ENCODE measurements around the gene TOLLIP.

Gene TOLLIP

DNA sequence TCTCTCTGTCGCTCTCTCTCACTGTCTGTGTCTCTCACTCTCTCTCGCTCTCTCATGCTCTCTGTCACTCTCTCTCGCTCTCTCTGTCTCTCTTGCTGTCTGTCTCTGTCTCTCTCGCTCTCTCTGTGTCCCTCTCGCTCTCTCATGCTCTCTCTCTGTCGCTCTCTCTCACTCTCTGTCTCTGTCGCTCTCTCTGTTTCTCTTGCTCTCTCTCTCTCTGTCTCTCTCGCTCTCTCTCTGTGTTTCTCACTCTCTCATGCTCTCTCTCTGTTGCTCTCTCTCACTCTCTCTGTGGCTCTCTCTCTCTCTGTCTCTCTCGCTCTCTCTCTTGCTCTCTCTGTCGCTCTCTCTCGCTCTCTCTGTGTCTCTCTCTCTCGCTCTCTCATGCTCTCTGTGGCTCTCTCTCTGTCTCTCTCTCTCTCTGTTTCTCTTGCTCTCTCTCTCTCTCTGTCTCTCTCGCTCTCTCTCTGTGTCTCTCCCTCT is 47.1 kb upstream of the TOLLIP start:
- H3F3A ChIP-seq (ENCODE audit: insufficient read depth, low read length) = no peaks in the 10 kb centered on the region
- H3K27ac ChIP-seq (ENCODE audit: low read depth, low read length, poor library complexity, severe bottlenecking) = no peak overlapping the region

GRCh38 chr11:1356007-1356435 is 46.6 kb upstream of the TOLLIP start:
- Histone ChIP-seq H3K27ac (ENCODE audit: low read depth, low read length, poor library complexity, severe bottlenecking) (no peak overlapping the region), H3K9ac (ENCODE audit: low read length) (no peak overlapping the region), H4K20me1 (ENCODE audit: insufficient read depth, low read length) (no peaks in the 10 kb centered on the region), H3K36me3 (ENCODE audit: insufficient read depth, low read length) (no peaks in the 10 kb centered on the region), H3K9me2 (ENCODE audit: low read depth, low read length) (no peaks in the 10 kb centered on the region), H3K9me3 (ENCODE audit: low read length) (no peaks in the 10 kb centered on the region), H2AFZ (ENCODE audit: low read length) (no peak overlapping the region), H3F3A (ENCODE audit: insufficient read depth, low read length) (no peaks in the 10 kb centered on the region), H3K4me2 (ENCODE audit: low read length) (no peak overlapping the region), H3K4me1 (ENCODE audit: insufficient read depth, low read length, severe bottlenecking) (no peaks in the 10 kb centered on the region), H3K79me2 (ENCODE audit: insufficient read depth, low read length) (no peaks in the 10 kb centered on the region), H3K4me3 (ENCODE audit: low read depth, low read length, poor library complexity, severe bottlenecking) (no peak overlapping the region), H3K27me3 (ENCODE audit: insufficient read depth, low read length) (peaks cover 5% of the 10 kb centered on the region; the same call in 1 of the 2 replicates)
- TF ChIP-seq EZH2 (IDR thresholded peaks at IDR 0.05; ENCODE audit: borderline replicate concordance, low read length) = no peak
- TF ChIP-seq, protein P1, sequence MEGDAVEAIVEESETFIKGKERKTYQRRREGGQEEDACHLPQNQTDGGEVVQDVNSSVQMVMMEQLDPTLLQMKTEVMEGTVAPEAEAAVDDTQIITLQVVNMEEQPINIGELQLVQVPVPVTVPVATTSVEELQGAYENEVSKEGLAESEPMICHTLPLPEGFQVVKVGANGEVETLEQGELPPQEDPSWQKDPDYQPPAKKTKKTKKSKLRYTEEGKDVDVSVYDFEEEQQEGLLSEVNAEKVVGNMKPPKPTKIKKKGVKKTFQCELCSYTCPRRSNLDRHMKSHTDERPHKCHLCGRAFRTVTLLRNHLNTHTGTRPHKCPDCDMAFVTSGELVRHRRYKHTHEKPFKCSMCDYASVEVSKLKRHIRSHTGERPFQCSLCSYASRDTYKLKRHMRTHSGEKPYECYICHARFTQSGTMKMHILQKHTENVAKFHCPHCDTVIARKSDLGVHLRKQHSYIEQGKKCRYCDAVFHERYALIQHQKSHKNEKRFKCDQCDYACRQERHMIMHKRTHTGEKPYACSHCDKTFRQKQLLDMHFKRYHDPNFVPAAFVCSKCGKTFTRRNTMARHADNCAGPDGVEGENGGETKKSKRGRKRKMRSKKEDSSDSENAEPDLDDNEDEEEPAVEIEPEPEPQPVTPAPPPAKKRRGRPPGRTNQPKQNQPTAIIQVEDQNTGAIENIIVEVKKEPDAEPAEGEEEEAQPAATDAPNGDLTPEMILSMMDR (IDR thresholded peaks at IDR 0.05; ENCODE audit: low read length) = no peak

More for the DNA sequence above, 47.1 kb upstream of the TOLLIP start:
- Histone ChIP-seq H3K36me3 (ENCODE audit: insufficient read depth, low read length) (no peaks in the 10 kb centered on the region), H3K9me3 (ENCODE audit: low read length) (no peaks in the 10 kb centered on the region), H3K79me2 (ENCODE audit: insufficient read depth, low read length) (no peaks in the 10 kb centered on the region), H3K4me2 (ENCODE audit: low read length) (no peak overlapping the region), H2AFZ (ENCODE audit: low read length) (no peak overlapping the region), H3K9me2 (ENCODE audit: low read depth, low read length) (no peaks in the 10 kb centered on the region), H4K20me1 (ENCODE audit: insufficient read depth, low read length) (no peaks in the 10 kb centered on the region), H3K4me3 (ENCODE audit: low read depth, low read length, poor library complexity, severe bottlenecking) (no peak overlapping the region), H3K4me1 (ENCODE audit: insufficient read depth, low read length, severe bottlenecking) (no peaks in the 10 kb centered on the region), H3K9ac (ENCODE audit: low read length) (no peak overlapping the region), H3K27me3 (ENCODE audit: insufficient read depth, low read length) (peaks cover 5% of the 10 kb centered on the region; the same call in 1 of the 2 replicates)
- no peak for TF ChIP-seq EZH2 (IDR thresholded peaks at IDR 0.05; ENCODE audit: borderline replicate concordance, low read length)
- TF ChIP-seq, protein P1 (IDR thresholded peaks at IDR 0.05; ENCODE audit: low read length) = no peak

- TF ChIP-seq, protein P1 (IDR thresholded peaks at IDR 0.05; ENCODE audit: low read length) = no peak
- TF ChIP-seq EZH2 (IDR thresholded peaks at IDR 0.05; ENCODE audit: borderline replicate concordance, low read length) = no peak
- no peak overlapping the region for H3K27ac ChIP-seq (ENCODE audit: low read depth, low read length, poor library complexity, severe bottlenecking)
Observed at GRCh38 chr11:1354125-1354938, 44.9 kb upstream of the TOLLIP start.

More at GRCh38 chr11:1354125-1354938, 44.9 kb upstream of the TOLLIP start:
- H3K79me2 ChIP-seq (ENCODE audit: insufficient read depth, low read length) = no peaks in the 10 kb centered on the region
- H4K20me1 ChIP-seq (ENCODE audit: insufficient read depth, low read length) = no peaks in the 10 kb centered on the region
- no peaks in the 10 kb centered on the region for H3K9me3 ChIP-seq (ENCODE audit: low read length)
- no peaks in the 10 kb centered on the region for H3K4me1 ChIP-seq (ENCODE audit: insufficient read depth, low read length, severe bottlenecking)
- no peak overlapping the region for H3K4me2 ChIP-seq (ENCODE audit: low read length)
- no peak overlapping the region for H2AFZ ChIP-seq (ENCODE audit: low read length)
- peaks cover 5% of the 10 kb centered on the region; the same call in 1 of the 2 replicates for H3K27me3 ChIP-seq (ENCODE audit: insufficient read depth, low read length)
- H3F3A ChIP-seq (ENCODE audit: insufficient read depth, low read length) = no peaks in the 10 kb centered on the region
- H3K36me3 ChIP-seq (ENCODE audit: insufficient read depth, low read length) = no peaks in the 10 kb centered on the region
- no peak overlapping the region for H3K4me3 ChIP-seq (ENCODE audit: low read depth, low read length, poor library complexity, severe bottlenecking)
- no peak overlapping the region for H3K9ac ChIP-seq (ENCODE audit: low read length)
- H3K9me2 ChIP-seq (ENCODE audit: low read depth, low read length) = no peaks in the 10 kb centered on the region

Measured in OCI-LY1 (cell line).